CD14-positive monocyte (primary cell): ENCODE results near the gene RAN. TPM values are rescaled to one million over a fixed set of nuclear protein-coding genes. Genes with fewer than 3 reads are reported as not detected.
A peak's percentile ranks its signal among the peaks of the same experiment; 100 is the strongest.

Source experiments
- DNase-seq, 3 donors: peaks; one replicate each; pipeline ENCODE4 v3.0.0-alpha.2; 2011 to 2022
- H2AFZ ChIP-seq: 2 replicates; pipeline ENCODE4 v1.6.0; 2012; ENCODE audit warnings: mild to moderate bottlenecking, low read depth, low read length, inconsistent platforms; ENCODE audit not compliant: insufficient read depth, poor library complexity, severe bottlenecking
- H3K27ac ChIP-seq, 2 donors: 1 replicate in 1 of 2; 2 replicates in 1 of 2; pipeline ENCODE4 v1.5.1; 2012 to 2013; ENCODE audit warnings: low read length in 2 of 2, control low read depth in 1 of 2, inconsistent platforms in 1 of 2, low read depth in 1 of 2, mild to moderate bottlenecking in 1 of 2
- H3K27me3 ChIP-seq, 2 donors: one replicate each; pipeline versions ENCODE4 v1.6.0 to v1.6.1; 2011 to 2013; ENCODE audit warnings: low read length in 2 of 2; ENCODE audit not compliant: control insufficient read depth in 2 of 2, insufficient read depth in 2 of 2
- H3K36me3 ChIP-seq, 2 donors: replicated peaks in 1 of 2; 1 replicate in 1 of 2; 2 replicates in 1 of 2; pipeline versions ENCODE4 v1.5.1 to v1.6.1; 2012 to 2013; ENCODE audit warnings: low read length in 2 of 2, control low read depth in 1 of 2, inconsistent platforms in 1 of 2, mild to moderate bottlenecking in 1 of 2; ENCODE audit not compliant: insufficient read depth in 2 of 2, control insufficient read depth in 1 of 2
- H3K4me1 ChIP-seq, 2 donors: 1 replicate in 1 of 2; 2 replicates in 1 of 2; pipeline versions ENCODE4 v1.5.1 to v1.6.1; 2012 to 2013; ENCODE audit warnings: low read length in 2 of 2, control low read depth in 1 of 2, inconsistent platforms in 1 of 2, mild to moderate bottlenecking in 1 of 2, moderate library complexity in 1 of 2; ENCODE audit not compliant: insufficient read depth in 2 of 2, control insufficient read depth in 1 of 2
- H3K4me2 ChIP-seq: replicated peaks from 2 replicates; pipeline ENCODE3; 2012; ENCODE audit warnings: low read length, moderate library complexity, mild to moderate bottlenecking; ENCODE audit not compliant: poor library complexity, severe bottlenecking; ENCODE audit errors: extremely low read depth
- H3K4me3 ChIP-seq, 3 experiments: fragments of 200-600 bp in 1 of 3; sonication (generic) in 1 of 3; replicated peaks in 1 of 3; 1 replicate in 2 of 3; 2 replicates in 1 of 3; pipeline ENCODE4 v1.5.1; 2011 to 2013; ENCODE audit warnings: low read length in 3 of 3, mild to moderate bottlenecking in 3 of 3, control low read depth in 2 of 3, low read depth in 2 of 3, inconsistent platforms in 1 of 3, moderate library complexity in 1 of 3
- H3K79me2 ChIP-seq: 2 replicates; pipeline ENCODE4 v1.6.0; 2012; ENCODE audit warnings: mild to moderate bottlenecking, control low read depth, inconsistent platforms, low read length, moderate library complexity; ENCODE audit not compliant: insufficient read depth
- H3K9ac ChIP-seq: 2 replicates; pipeline ENCODE4 v1.6.0; 2017; ENCODE audit warnings: low read length, mild to moderate bottlenecking; ENCODE audit not compliant: insufficient read depth, poor library complexity, severe bottlenecking
- H3K9me3 ChIP-seq, 2 donors: replicated peaks in 1 of 2; 1 replicate in 1 of 2; 2 replicates in 1 of 2; pipeline versions ENCODE4 v1.5.1 to v1.6.1; 2012 to 2013; ENCODE audit warnings: low read length in 2 of 2, control low read depth in 1 of 2; ENCODE audit not compliant: control insufficient read depth in 1 of 2, insufficient read depth in 1 of 2
- H4K20me1 ChIP-seq: 2 replicates; pipeline ENCODE4 v1.6.0; 2012; ENCODE audit warnings: mild to moderate bottlenecking, low read length, control low read depth, moderate library complexity; ENCODE audit not compliant: insufficient read depth
- H3K27ac Mint-ChIP-seq, 7 donors: one replicate each; pipeline ENCODE4 v1.8.0; 2020; ENCODE audit warnings: mild to moderate bottlenecking in 7 of 7, mixed read lengths in 7 of 7, moderate library complexity in 6 of 7, inconsistent platforms in 2 of 7
- H3K27me3 Mint-ChIP-seq, 3 donors: one replicate each; pipeline ENCODE4 v1.8.0; 2021 to 2022; ENCODE audit warnings: low read depth in 3 of 3, mild to moderate bottlenecking in 3 of 3, mixed read lengths in 3 of 3, moderate library complexity in 3 of 3, inconsistent platforms in 1 of 3
- H3K36me3 Mint-ChIP-seq, 2 donors: one replicate each; pipeline ENCODE4 v1.8.0; 2020; ENCODE audit warnings: mixed read lengths in 2 of 2, inconsistent platforms in 1 of 2, mild to moderate bottlenecking in 1 of 2
- H3K4me1 Mint-ChIP-seq: one replicate; pipeline ENCODE4 v1.8.0; 2020; ENCODE audit warnings: mild to moderate bottlenecking, mixed read lengths
- H3K4me3 Mint-ChIP-seq, 2 donors: one replicate each; pipeline ENCODE4 v1.8.0; 2020; ENCODE audit warnings: mild to moderate bottlenecking in 2 of 2, mixed read lengths in 2 of 2, moderate library complexity in 1 of 2
- H3K9me3 Mint-ChIP-seq, 7 donors: one replicate each; pipeline ENCODE4 v1.8.0; 2020 to 2022; ENCODE audit warnings: mixed read lengths in 7 of 7, mild to moderate bottlenecking in 6 of 7, moderate library complexity in 6 of 7, inconsistent platforms in 2 of 7
- WGBS: methylation state at CpG from one replicate; pipeline ENCODE4 v1.1.5; 2013; ENCODE audit warnings: missing lambda C conversion rate; ENCODE audit not compliant: insufficient coverage; 5-methylcytosine and 5-hydroxymethylcytosine counted together
- intact Hi-C, 2 donors: fragments of 100-400 bp; cut with micrococcal nuclease; formaldehyde crosslinking; loops; one replicate each; pipeline versions ENCODE4 v1.15.0 to v1.15.1; 2023
- polyA plus RNA-seq, 3 donors: library from polyadenylated mRNA; depleted of rRNA in 1 of 3; unstranded in 2 of 3; stranded (reverse) in 1 of 3; fragments of 300-500 nt in 2 of 3; fragments of >200 nt in 1 of 3; fragmentation: Illumina TruSeq in 2 of 3; gene quantifications; 1 replicate in 2 of 3; 2 replicates in 1 of 3; pipeline ENCODE4 v1.2.3, GENCODE V29; 2012 to 2021
- TF ChIP-seq, protein P1 (sequence below): fragments of 200-600 bp; IDR thresholded peaks from one replicate; pipeline ENCODE4 v1.8.0; 2022; ENCODE audit warnings: antibody characterized with exemption, mild to moderate bottlenecking

Gene RAN
- polyA plus RNA-seq, 3 donors, result 197 to 443 (median 366) TPM

DNA sequence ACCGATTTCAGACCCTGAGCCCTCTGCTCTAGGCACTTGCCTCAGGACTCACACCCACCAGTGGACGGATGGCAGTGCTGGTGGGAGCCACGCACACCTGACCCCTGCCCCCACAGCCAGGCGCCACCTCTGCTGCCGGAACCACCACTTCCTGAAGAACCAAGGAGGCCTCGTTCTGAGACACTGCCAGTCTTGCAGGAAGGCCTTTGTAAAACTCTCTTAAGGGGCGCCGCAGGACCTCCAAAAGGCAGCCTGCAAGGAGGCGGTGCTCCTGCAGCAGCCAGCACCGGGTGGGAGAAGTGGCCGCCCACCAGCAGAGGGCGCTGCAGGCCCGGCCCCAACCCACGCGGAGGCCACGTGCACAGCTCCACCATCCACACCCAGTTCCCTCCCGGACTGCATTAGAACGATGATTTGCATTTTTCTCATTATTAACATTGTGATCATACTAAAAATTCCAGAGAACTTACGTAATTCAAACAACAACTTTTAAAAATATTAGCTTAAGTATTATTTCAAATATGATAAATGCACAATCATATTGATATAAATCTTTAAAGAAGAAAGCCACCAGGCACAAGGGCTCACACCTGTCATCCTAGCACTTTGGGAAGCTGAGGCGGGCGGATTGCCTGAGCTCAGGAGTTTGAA is 45.6 kb upstream of the RAN start:
- DNase-seq, result peak; percentile 28 to 59 (median 36)
- WGBS, result 72% methylated on average over 16 of the region's 21 CpGs
- H3K4me3 Mint-ChIP-seq, result no peak overlapping the region
- H3K27me3 ChIP-seq, result no peaks in the 10 kb centered on the region
- H3K79me2 ChIP-seq, result peaks cover 11% of the 10 kb centered on the region
- no peak overlapping the region for H3K9ac ChIP-seq
- no peaks in the 10 kb centered on the region for H3K9me3 ChIP-seq
- H3K4me1 ChIP-seq, result no peaks in the 10 kb centered on the region
- no peaks in the 10 kb centered on the region for H4K20me1 ChIP-seq
- TF ChIP-seq, protein P1, sequence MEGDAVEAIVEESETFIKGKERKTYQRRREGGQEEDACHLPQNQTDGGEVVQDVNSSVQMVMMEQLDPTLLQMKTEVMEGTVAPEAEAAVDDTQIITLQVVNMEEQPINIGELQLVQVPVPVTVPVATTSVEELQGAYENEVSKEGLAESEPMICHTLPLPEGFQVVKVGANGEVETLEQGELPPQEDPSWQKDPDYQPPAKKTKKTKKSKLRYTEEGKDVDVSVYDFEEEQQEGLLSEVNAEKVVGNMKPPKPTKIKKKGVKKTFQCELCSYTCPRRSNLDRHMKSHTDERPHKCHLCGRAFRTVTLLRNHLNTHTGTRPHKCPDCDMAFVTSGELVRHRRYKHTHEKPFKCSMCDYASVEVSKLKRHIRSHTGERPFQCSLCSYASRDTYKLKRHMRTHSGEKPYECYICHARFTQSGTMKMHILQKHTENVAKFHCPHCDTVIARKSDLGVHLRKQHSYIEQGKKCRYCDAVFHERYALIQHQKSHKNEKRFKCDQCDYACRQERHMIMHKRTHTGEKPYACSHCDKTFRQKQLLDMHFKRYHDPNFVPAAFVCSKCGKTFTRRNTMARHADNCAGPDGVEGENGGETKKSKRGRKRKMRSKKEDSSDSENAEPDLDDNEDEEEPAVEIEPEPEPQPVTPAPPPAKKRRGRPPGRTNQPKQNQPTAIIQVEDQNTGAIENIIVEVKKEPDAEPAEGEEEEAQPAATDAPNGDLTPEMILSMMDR, result peak; percentile 78
- H3K27me3 Mint-ChIP-seq, result peaks cover 0 to 1% (median 1%) of the 10 kb centered on the region in 3 donors
- intact Hi-C loops, result no loop called here
- H3K9me3 Mint-ChIP-seq, result peaks cover 0 to 4% (median 0%) of the 10 kb centered on the region in 7 donors
- no peak overlapping the region for H3K27ac Mint-ChIP-seq
- H3K27ac ChIP-seq, result no peak overlapping the region
- H3K36me3 ChIP-seq, result peaks cover 5 to 25% of the 10 kb centered on the region in 2 donors
- no peak overlapping the region for H3K4me3 ChIP-seq
- no peak overlapping the region for H2AFZ ChIP-seq
- H3K4me2 ChIP-seq, result no peak overlapping the region
- peaks cover 15% of the 10 kb centered on the region for H3K4me1 Mint-ChIP-seq
- peaks cover 24 to 26% of the 10 kb centered on the region in 2 donors for H3K36me3 Mint-ChIP-seq

DNA sequence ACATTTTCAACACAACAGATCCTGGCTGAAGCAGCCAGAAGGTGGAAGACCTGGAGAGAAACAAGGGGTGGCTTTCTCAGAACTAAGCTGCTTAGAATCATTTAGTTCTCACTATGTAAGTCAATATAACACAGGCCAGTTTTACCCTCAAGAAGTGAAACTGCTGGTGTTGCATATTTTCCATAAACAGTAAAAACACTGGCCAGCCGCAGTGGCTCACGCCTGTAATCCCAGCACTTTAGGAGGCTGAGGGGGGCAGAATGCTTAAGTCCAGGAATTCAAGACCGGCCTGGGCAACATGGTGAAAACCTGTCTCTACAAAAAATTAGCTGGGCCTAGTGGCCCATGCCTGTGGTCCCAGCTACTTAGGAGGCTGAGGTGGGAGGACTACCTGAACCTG is 44.4 kb upstream of the RAN start:
- Histone ChIP-seq H3K79me2 (peaks cover 20% of the 10 kb centered on the region), H3K4me2 (no peak overlapping the region), H2AFZ (no peak overlapping the region), H3K36me3 (peaks cover 5 to 20% of the 10 kb centered on the region in 2 donors), H3K27ac (no peak overlapping the region), H3K4me3 (no peak overlapping the region), H4K20me1 (peaks cover 3% of the 10 kb centered on the region), H3K4me1 (peaks cover under 1 to 3% of the 10 kb centered on the region in 2 donors), H3K27me3 (no peaks in the 10 kb centered on the region), H3K9me3 (no peaks in the 10 kb centered on the region), H3K9ac (no peak overlapping the region)
- peak overlapping the region in 1 of 7 donors; percentile 0 for H3K27ac Mint-ChIP-seq
- H3K4me3 Mint-ChIP-seq, result no peak overlapping the region
- peaks cover 11% of the 10 kb centered on the region for H3K4me1 Mint-ChIP-seq
- H3K27me3 Mint-ChIP-seq, result peaks cover 0 to 1% (median 1%) of the 10 kb centered on the region in 3 donors
- no peak for DNase-seq
- TF ChIP-seq, protein P1, result no peak
- peaks cover 0 to 4% (median 0%) of the 10 kb centered on the region in 7 donors for H3K9me3 Mint-ChIP-seq
- 52% methylated on average over 3 of the region's 3 CpGs for WGBS
- H3K36me3 Mint-ChIP-seq, result peaks cover 23% of the 10 kb centered on the region in 2 donors
- intact Hi-C loops, result no loop called here
